Epithelial cell of esophagus (primary cell): ENCODE measurements around the gene VDAC1.

ENCODE experiments used
- DNase-seq: peaks from one replicate; pipeline ENCODE4 v3.0.0; 2010; ENCODE audit warnings: low read depth
- H3K4me3 ChIP-seq: 2 replicates; pipeline ENCODE4 v1.5.1; 2011; ENCODE audit warnings: mild to moderate bottlenecking, low read length, control low read depth
- CTCF ChIP-seq: IDR thresholded peaks from 2 replicates; pipeline ENCODE4 v1.5.1; 2011; ENCODE audit warnings: low read depth, mild to moderate bottlenecking, low read length, control low read depth, inconsistent platforms; ENCODE audit not compliant: insufficient read depth; ENCODE audit errors: missing control alignments

Gene VDAC1

GRCh38 chr5:134000696-134001453, 3.9 kb downstream of the VDAC1 start:
- TF ChIP-seq CTCF = no peak
- no peak overlapping the region for H3K4me3 ChIP-seq
- DNase-seq = no peak

GRCh38 chr5:134000091-134000511, 4.7 kb downstream of the VDAC1 start:
- TF ChIP-seq CTCF = no peak
- DNase-seq = no peak
- no peak overlapping the region for H3K4me3 ChIP-seq

- no peak for TF ChIP-seq CTCF
- no peak for DNase-seq
- no peak overlapping the region for H3K4me3 ChIP-seq
These were observed 6.0 kb downstream of the VDAC1 start for GRCh38 chr5:133998807-133999206.

- no peak for TF ChIP-seq CTCF
- no peak overlapping the region for H3K4me3 ChIP-seq
These were observed 6.7 kb downstream of the VDAC1 start for GRCh38 chr5:133998042-133998441.

GRCh38 chr5:133996683-133997252, 8.0 kb downstream of the VDAC1 start:
- DNase-seq = no peak
- H3K4me3 ChIP-seq = no peak overlapping the region
- TF ChIP-seq CTCF = peak; percentile 61

More at GRCh38 chr5:133998042-133998441, 6.7 kb downstream of the VDAC1 start:
- no peak for DNase-seq

- DNase-seq = no peak
- no peak for TF ChIP-seq CTCF
- no peak overlapping the region for H3K4me3 ChIP-seq
These were observed 8.8 kb downstream of the VDAC1 start for GRCh38 chr5:133995883-133996563.
